Caco-2 (cell line): ENCODE data around the gene GTF3C5. TPM values are rescaled to one million over a fixed set of nuclear protein-coding genes. Genes with fewer than 3 reads are reported as not detected.

Experiments used
- BruUV-seq: library from RNA; stranded (reverse); fragments of 400-500 nt; replicated peaks from 2 replicates; lab custom pipeline; 2021; lab: Mats Ljungman, UMichigan
- CTCF ChIA-PET: fragments of 300-600 bp; sonication (Branson Sonifier 250); formaldehyde crosslinking; loops from one replicate; lab custom pipeline; 2022; ENCODE audit warnings: antibody characterized with exemption; lab: Charles Lee
- POLR2A ChIA-PET: fragments of 300-600 bp; sonication (Branson Sonifier 250); formaldehyde crosslinking; loops from one replicate; lab custom pipeline; 2022; ENCODE audit warnings: antibody characterized with exemption; lab: Charles Lee
- DNase-seq, 2 experiments: peaks; one replicate each; pipeline versions ENCODE4 v3.0.0 to v3.0.0-alpha.2; 2020 to 2022
- H3K27me3 ChIP-seq: replicated peaks from 2 replicates; pipeline ENCODE4 v1.6.0; 2011; ENCODE audit warnings: low read length; ENCODE audit not compliant: control insufficient read depth, insufficient read depth
- H3K36me3 ChIP-seq: 2 replicates; pipeline ENCODE4 v1.5.1; 2011; ENCODE audit warnings: low read length; ENCODE audit not compliant: control insufficient read depth, insufficient read depth
- H3K4me1 ChIP-seq: fragments of 250-450 bp; sonication (Bioruptor Pico); 2 replicates; pipeline ENCODE4 v1.5.1; 2020; ENCODE audit warnings: mild to moderate bottlenecking
- H3K4me3 ChIP-seq: 2 replicates; pipeline ENCODE4 v1.5.1; 2011; ENCODE audit warnings: low read depth, mild to moderate bottlenecking, control low read depth, low read length
- H3K9me3 ChIP-seq: fragments of 250-450 bp; sonication (Bioruptor Pico); 2 replicates; pipeline ENCODE4 v1.5.1; 2020; ENCODE audit warnings: mild to moderate bottlenecking, moderate library complexity
- H3K27ac Mint-ChIP-seq: one replicate; pipeline ENCODE4 v1.8.0; 2022; ENCODE audit warnings: mixed read lengths; ENCODE audit not compliant: unreplicated experiment
- H3K27me3 Mint-ChIP-seq: one replicate; pipeline ENCODE4 v1.8.0; 2022; ENCODE audit warnings: mixed read lengths; ENCODE audit not compliant: insufficient read depth, unreplicated experiment
- H3K36me3 Mint-ChIP-seq: one replicate; pipeline ENCODE4 v1.8.0; 2022; ENCODE audit warnings: mild to moderate bottlenecking, mixed read lengths; ENCODE audit not compliant: insufficient read depth, unreplicated experiment
- H3K4me1 Mint-ChIP-seq: one replicate; pipeline ENCODE4 v1.8.0; 2022; ENCODE audit warnings: low read depth, mixed read lengths; ENCODE audit not compliant: unreplicated experiment
- H3K4me3 Mint-ChIP-seq: one replicate; pipeline ENCODE4 v1.8.0; 2022; ENCODE audit warnings: mild to moderate bottlenecking, moderate library complexity, mixed read lengths; ENCODE audit not compliant: unreplicated experiment
- H3K9me3 Mint-ChIP-seq: one replicate; pipeline ENCODE4 v1.8.0; 2022; ENCODE audit warnings: mixed read lengths; ENCODE audit not compliant: unreplicated experiment
- CTCF ChIP-seq, 2 experiments: fragments of 200-600 bp in 1 of 2; IDR thresholded peaks; 1 replicate in 1 of 2; 2 replicates in 1 of 2; pipeline versions ENCODE4 v1.5.1 to v1.8.0; 2011 to 2022; ENCODE audit warnings: antibody characterized with exemption in 1 of 2, control low read depth in 1 of 2, inconsistent platforms in 1 of 2, low read depth in 1 of 2, low read length in 1 of 2, mild to moderate bottlenecking in 1 of 2, moderate library complexity in 1 of 2; ENCODE audit not compliant: insufficient read depth in 1 of 2, severe bottlenecking in 1 of 2, unreplicated experiment in 1 of 2
- intact Hi-C: fragments of 100-400 bp; cut with micrococcal nuclease; formaldehyde crosslinking; loops from one replicate; pipeline ENCODE4 v1.10.0; 2022; ENCODE audit not compliant: unreplicated experiment
- total RNA-seq: library from RNA; stranded (reverse); gene quantifications from 2 replicates; pipeline ENCODE4 v1.2.3, GENCODE V29; 2022

The GTF3C5 gene
- total RNA-seq, 1 experiment from 2014 or later = 73.1 TPM

- no peak for TF ChIP-seq CTCF (IDR thresholded peaks at IDR 0.05; ENCODE audit: insufficient read depth in 1 of 2, low read depth in 1 of 2, low read length in 1 of 2, severe bottlenecking in 1 of 2, unreplicated experiment in 1 of 2)
- Mint-ChIP-seq H3K36me3 (peaks cover 55% of the 10 kb centered on the region), H3K27ac (no peak overlapping the region), H3K4me3 (no peak overlapping the region), H3K9me3 (no peaks in the 10 kb centered on the region), H3K27me3 (no peaks in the 10 kb centered on the region), H3K4me1 (peaks cover 6% of the 10 kb centered on the region)
- intact Hi-C loops = no loop called here
- no peak overlapping the region for H3K4me3 ChIP-seq
- BruUV-seq = no TSS peak
- H3K27me3 ChIP-seq = no peaks in the 10 kb centered on the region
- POLR2A ChIA-PET = no interaction called here
- no peak for DNase-seq
- H3K36me3 ChIP-seq = no peaks in the 10 kb centered on the region; the same call in 1 of the 2 replicates
- H3K9me3 ChIP-seq = no peaks in the 10 kb centered on the region
- no peaks in the 10 kb centered on the region for H3K4me1 ChIP-seq
- CTCF ChIA-PET = no interaction called here
These were observed 11.9 kb downstream of the GTF3C5 start for GRCh38 chr9:133042676-133043075.

GRCh38 chr9:133043449-133044035 is 12.7 kb downstream of the GTF3C5 start:
- intact Hi-C loops = no loop called here
- no peak for DNase-seq
- H3K4me1 ChIP-seq = no peaks in the 10 kb centered on the region
- H3K9me3 ChIP-seq = no peaks in the 10 kb centered on the region
- H3K4me3 ChIP-seq = no peak overlapping the region
- no peaks in the 10 kb centered on the region for H3K9me3 Mint-ChIP-seq
- ChIA-PET CTCF (no interaction called here), POLR2A (no interaction called here)
- peaks cover 6% of the 10 kb centered on the region for H3K4me1 Mint-ChIP-seq
- H3K4me3 Mint-ChIP-seq = no peak overlapping the region
- no peak overlapping the region for H3K27ac Mint-ChIP-seq
- H3K27me3 ChIP-seq = no peaks in the 10 kb centered on the region
- peaks cover 49% of the 10 kb centered on the region for H3K36me3 Mint-ChIP-seq
- TF ChIP-seq CTCF (IDR thresholded peaks at IDR 0.05; ENCODE audit: insufficient read depth in 1 of 2, low read depth in 1 of 2, low read length in 1 of 2, severe bottlenecking in 1 of 2, unreplicated experiment in 1 of 2) = no peak
- no peaks in the 10 kb centered on the region for H3K27me3 Mint-ChIP-seq
- BruUV-seq = no TSS peak
- no peaks in the 10 kb centered on the region; the same call in 1 of the 2 replicates for H3K36me3 ChIP-seq

- no TSS peak for BruUV-seq
- no peaks in the 10 kb centered on the region for H3K9me3 Mint-ChIP-seq
- intact Hi-C loops = no loop called here
- POLR2A ChIA-PET = no interaction called here
- H3K27ac Mint-ChIP-seq = no peak overlapping the region
- H3K4me1 ChIP-seq = no peaks in the 10 kb centered on the region
- CTCF ChIA-PET = no interaction called here
- no peaks in the 10 kb centered on the region for H3K9me3 ChIP-seq
- DNase-seq = no peak
- no peaks in the 10 kb centered on the region; the same call in 1 of the 2 replicates for H3K36me3 ChIP-seq
- no peaks in the 10 kb centered on the region for H3K27me3 ChIP-seq
- H3K4me1 Mint-ChIP-seq = peaks cover 6% of the 10 kb centered on the region
- peaks cover 49% of the 10 kb centered on the region for H3K36me3 Mint-ChIP-seq
- no peaks in the 10 kb centered on the region for H3K27me3 Mint-ChIP-seq
- H3K4me3 Mint-ChIP-seq = no peak overlapping the region
- H3K4me3 ChIP-seq = no peak overlapping the region
- TF ChIP-seq CTCF (IDR thresholded peaks at IDR 0.05; ENCODE audit: insufficient read depth in 1 of 2, low read depth in 1 of 2, low read length in 1 of 2, severe bottlenecking in 1 of 2, unreplicated experiment in 1 of 2) = no peak
These were observed 13.3 kb downstream of the GTF3C5 start for GRCh38 chr9:133044125-133044524.
